ENCODE measurements around the gene MSANTD2. TPM values are rescaled to one million over a fixed set of nuclear protein-coding genes. Genes with fewer than 3 reads are reported as not detected.

MSANTD2 gene
- polyA plus RNA-seq, 1 of the 3 experiments (the other 2 are of a cell fraction): 6.4 TPM

DNA sequence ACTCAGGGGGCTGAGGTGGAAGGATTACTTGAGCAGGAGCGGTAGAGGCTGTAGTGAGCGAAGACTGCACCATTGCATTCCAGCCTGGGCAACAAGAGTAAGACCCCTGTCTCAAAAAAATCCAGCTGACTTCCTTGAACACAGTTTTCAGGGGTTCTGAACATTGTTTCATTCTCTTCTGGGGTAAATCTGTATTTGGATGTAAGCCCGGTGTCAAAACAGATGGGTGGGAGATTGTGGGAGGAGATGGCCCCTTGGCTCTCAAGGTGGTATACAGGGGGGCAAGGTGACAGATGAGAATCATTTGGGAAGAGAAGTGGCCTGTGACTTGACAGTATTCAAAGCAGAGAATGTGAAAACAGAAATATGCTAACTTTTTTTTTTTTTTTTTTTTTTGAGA is 42.9 kb downstream of the MSANTD2 start:
- DNase-seq: no peak
- Histone ChIP-seq H2AFZ (ENCODE audit: low read depth) (no peak overlapping the region), H4K20me1 (ENCODE audit: insufficient read depth) (no peaks in the 10 kb centered on the region), H3K9me2 (no peaks in the 10 kb centered on the region), H3K4me2 (no peak overlapping the region), H3K9ac (no peak overlapping the region), H3K9me3 (no peaks in the 10 kb centered on the region), H3K27me3 (ENCODE audit: insufficient read depth) (no peaks in the 10 kb centered on the region), H3K4me3 (ENCODE audit: low read depth in 2 of 2, low read length in 1 of 2) (no peak overlapping the region), H3K36me3 (replicated peaks in 1 of 2; ENCODE audit: control insufficient read depth in 1 of 2, insufficient read depth in 2 of 2, low read length in 1 of 2) (no peaks in the 10 kb centered on the region), H3K27ac (ENCODE audit: low read depth in 2 of 2, low read length in 1 of 2) (no peak overlapping the region), H3K4me1 (ENCODE audit: control insufficient read depth in 1 of 2, insufficient read depth in 2 of 2, low read depth in 1 of 2, low read length in 1 of 2) (peaks cover 0 to 5% of the 10 kb centered on the region in 2 experiments; a peak in 1 of 4 replicates), H3K79me2 (ENCODE audit: insufficient read depth) (no peaks in the 10 kb centered on the region), H3F3A (replicated peaks; ENCODE audit: insufficient read depth) (peaks cover 6% of the 10 kb centered on the region)
- ChIA-PET CTCF (interaction anchor here (1.1 to 3.5 kb wide), 7 partner anchors 11 to 113 kb away, joined by 3 to 17 read pairs (median 7); partner anchors contain the start of gene NRGN), POLR2A (no interaction called here)
- no peak for TF ChIP-seq RCOR1 (IDR thresholded peaks at IDR 0.05; ENCODE audit: low read length)
- TF ChIP-seq SMC3 (IDR thresholded peaks at IDR 0.05; ENCODE audit: low read depth, low read length): no peak
- no peak for TF ChIP-seq FOXM1 (IDR thresholded peaks at IDR 0.05; ENCODE audit: low read depth)
- no peak for TF ChIP-seq TEAD4 (IDR thresholded peaks at IDR 0.05; ENCODE audit: borderline replicate concordance, insufficient read depth)
- TF ChIP-seq RFX5 (IDR thresholded peaks at IDR 0.05; ENCODE audit: low read length): no peak
- 95% methylated on average over 3 of the region's 3 CpGs for WGBS (ENCODE audit: low lambda C conversion rate)

- Histone ChIP-seq H3K79me2 (ENCODE audit: insufficient read depth) (no peaks in the 10 kb centered on the region), H3K9ac (no peak overlapping the region), H3K36me3 (replicated peaks in 1 of 2; ENCODE audit: control insufficient read depth in 1 of 2, insufficient read depth in 2 of 2, low read length in 1 of 2) (no peaks in the 10 kb centered on the region), H3F3A (replicated peaks; ENCODE audit: insufficient read depth) (peaks cover 6% of the 10 kb centered on the region), H3K27ac (ENCODE audit: low read depth in 2 of 2, low read length in 1 of 2) (no peak overlapping the region), H2AFZ (ENCODE audit: low read depth) (no peak overlapping the region), H3K27me3 (ENCODE audit: insufficient read depth) (no peaks in the 10 kb centered on the region), H3K9me2 (no peaks in the 10 kb centered on the region), H3K9me3 (no peaks in the 10 kb centered on the region), H3K4me1 (ENCODE audit: control insufficient read depth in 1 of 2, insufficient read depth in 2 of 2, low read depth in 1 of 2, low read length in 1 of 2) (peaks cover 0 to under 1% of the 10 kb centered on the region in 2 experiments; a peak in 1 of 4 replicates), H3K4me3 (ENCODE audit: low read depth in 2 of 2, low read length in 1 of 2) (no peak overlapping the region), H4K20me1 (ENCODE audit: insufficient read depth) (no peaks in the 10 kb centered on the region), H3K4me2 (no peak overlapping the region)
- POLR2A ChIA-PET: no interaction called here
- CTCF ChIA-PET: interaction anchor here (1.1 to 3.5 kb wide), 6 partner anchors 11 to 112 kb away, joined by 3 to 17 read pairs (median 7); partner anchors contain the start of gene NRGN
- 92% methylated on average over 6 of the region's 6 CpGs for WGBS (ENCODE audit: low lambda C conversion rate)
- TF ChIP-seq, protein P1, sequence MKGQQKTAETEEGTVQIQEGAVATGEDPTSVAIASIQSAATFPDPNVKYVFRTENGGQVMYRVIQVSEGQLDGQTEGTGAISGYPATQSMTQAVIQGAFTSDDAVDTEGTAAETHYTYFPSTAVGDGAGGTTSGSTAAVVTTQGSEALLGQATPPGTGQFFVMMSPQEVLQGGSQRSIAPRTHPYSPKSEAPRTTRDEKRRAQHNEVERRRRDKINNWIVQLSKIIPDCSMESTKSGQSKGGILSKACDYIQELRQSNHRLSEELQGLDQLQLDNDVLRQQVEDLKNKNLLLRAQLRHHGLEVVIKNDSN (IDR thresholded peaks at IDR 0.05; ENCODE audit: borderline replicate concordance, low read depth): no peak
- TF ChIP-seq MXI1 (IDR thresholded peaks at IDR 0.05; ENCODE audit: low read depth, low read length) (no peak), FOXM1 (IDR thresholded peaks at IDR 0.05; ENCODE audit: low read depth) (no peak), ELF1 (IDR thresholded peaks at IDR 0.05) (no peak), NRF1 (IDR thresholded peaks at IDR 0.05; ENCODE audit: low read depth, low read length) (no peak), NFIC (IDR thresholded peaks at IDR 0.05; ENCODE audit: borderline replicate concordance) (no peak), FOXJ3 (CRISPR knock-in tag; IDR thresholded peaks at IDR 0.05) (no peak), FOSL2 (IDR thresholded peaks at IDR 0.05; ENCODE audit: borderline replicate concordance, low read depth) (no peak), EZH2phosphoT487 (IDR thresholded peaks at IDR 0.05; ENCODE audit: borderline replicate concordance, low read depth) (no peak), YY1 (IDR thresholded peaks at IDR 0.05; ENCODE audit: low read depth) (no peak), RAD21 (IDR thresholded peaks at IDR 0.05; ENCODE audit: low read length) (no peak), TAF1 (IDR thresholded peaks at IDR 0.05; ENCODE audit: borderline replicate concordance, low read depth, low read length) (no peak)
- TF ChIP-seq, protein P2, sequence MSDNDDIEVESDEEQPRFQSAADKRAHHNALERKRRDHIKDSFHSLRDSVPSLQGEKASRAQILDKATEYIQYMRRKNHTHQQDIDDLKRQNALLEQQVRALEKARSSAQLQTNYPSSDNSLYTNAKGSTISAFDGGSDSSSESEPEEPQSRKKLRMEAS (IDR thresholded peaks at IDR 0.05; ENCODE audit: low read depth): no peak
- no peak for DNase-seq
Measured at GRCh38 chr11:124756753-124757227, 43.4 kb downstream of the MSANTD2 start.

All from SK-N-SH (cell line).